Ramos (cell line): ENCODE results near the gene GRIP2.

Experiments used
- in situ Hi-C: fragments of 300-500 bp; cut with MboI; formaldehyde crosslinking; loops from one replicate; pipeline ENCODE4 v1.14.3; 2022; ENCODE audit warnings: low sequenced_read_pairs; ENCODE audit not compliant: unreplicated experiment

The GRIP2 gene

GRCh38 chr3:14539742-14540491 lies at the start of gene GRIP2:
GRIP2 (minus strand) TSS chr3:14540342; CDS start chr3:14540308, 34 bp downstream.
- in situ Hi-C loops: no loop called here

- in situ Hi-C loops: no loop called here
Observed at GRCh38 chr3:14588425-14589112, 48.4 kb upstream of the GRIP2 start.

GRCh38 chr3:14587740-14588360 lies 47.7 kb upstream of the GRIP2 start:
- in situ Hi-C loops: no loop called here

- in situ Hi-C loops: no loop called here
Observed at GRCh38 chr3:14586611-14587010, 46.5 kb upstream of the GRIP2 start.

GRCh38 chr3:14583548-14584091 lies 43.5 kb upstream of the GRIP2 start:
- in situ Hi-C loops: no loop called here

GRCh38 chr3:14582045-14582410 lies 41.9 kb upstream of the GRIP2 start:
- in situ Hi-C loops: no loop called here

- in situ Hi-C loops: no loop called here
Observed at GRCh38 chr3:14581334-14582044, 41.3 kb upstream of the GRIP2 start.

- in situ Hi-C loops: no loop called here
Observed at GRCh38 chr3:14577897-14578296, 37.8 kb upstream of the GRIP2 start.

- in situ Hi-C loops: no loop called here
Observed at GRCh38 chr3:14576163-14576562, 36.0 kb upstream of the GRIP2 start.

- in situ Hi-C loops: no loop called here
Observed at GRCh38 chr3:14574183-14574582, 34.0 kb upstream of the GRIP2 start.

GRCh38 chr3:14573706-14574105 lies 33.6 kb upstream of the GRIP2 start:
- in situ Hi-C loops: no loop called here

- in situ Hi-C loops: no loop called here
Observed at GRCh38 chr3:14570864-14571263, 30.7 kb upstream of the GRIP2 start.

GRCh38 chr3:14570089-14570488 lies 29.9 kb upstream of the GRIP2 start:
- in situ Hi-C loops: no loop called here

GRCh38 chr3:14569474-14570000 lies 29.4 kb upstream of the GRIP2 start:
- in situ Hi-C loops: no loop called here

- in situ Hi-C loops: no loop called here
Observed at GRCh38 chr3:14568269-14568668, 28.1 kb upstream of the GRIP2 start.

- in situ Hi-C loops: no loop called here
Observed at GRCh38 chr3:14566812-14567211, 26.7 kb upstream of the GRIP2 start.

GRCh38 chr3:14565868-14566588 lies 25.9 kb upstream of the GRIP2 start:
- in situ Hi-C loops: no loop called here

- in situ Hi-C loops: no loop called here
Observed at GRCh38 chr3:14564741-14565140, 24.6 kb upstream of the GRIP2 start.

GRCh38 chr3:14563946-14564539 lies 23.9 kb upstream of the GRIP2 start:
- in situ Hi-C loops: no loop called here
